Heart left ventricle (tissue), 16 donors: ENCODE data around the gene CHST1. TPM values are rescaled to one million over a fixed set of nuclear protein-coding genes. Genes with fewer than 3 reads are reported as not detected.

Source experiments
- ATAC-seq, 4 donors: fragments of 200-7000 bp; cut with Tn5 transposase; one replicate each; pipeline ENCODE4 v1.9.1; 2020 to 2022; ENCODE audit warnings: moderate library complexity in 4 of 4, mild to moderate bottlenecking in 3 of 4, moderate number of reproducible peaks in 1 of 4
- DNase-seq, 5 donors: peaks; one replicate each; pipeline ENCODE4 v3.0.0-alpha.2; 2020
- H3K27ac ChIP-seq, 12 donors: fragments of 200-600 bp; sonication (generic) in 4 of 12; one replicate each; pipeline versions ENCODE4 v1.5.0 to v1.8.0; 2016 to 2022; ENCODE audit warnings: mild to moderate bottlenecking in 2 of 12
- H3K27me3 ChIP-seq, 9 donors: fragments of 200-600 bp; sonication (generic) in 2 of 9; one replicate each; pipeline versions ENCODE4 v1.5.1 to v1.8.0; 2016 to 2022; ENCODE audit warnings: mild to moderate bottlenecking in 3 of 9
- H3K36me3 ChIP-seq, 9 donors: fragments of 200-600 bp; sonication (generic) in 2 of 9; one replicate each; pipeline versions ENCODE4 v1.5.0 to v1.8.0; 2018 to 2022; ENCODE audit warnings: mild to moderate bottlenecking in 2 of 9
- H3K4me1 ChIP-seq, 12 donors: fragments of 200-600 bp; sonication (generic) in 4 of 12; one replicate each; pipeline versions ENCODE4 v1.5.0 to v1.8.0; 2016 to 2022; ENCODE audit warnings: mild to moderate bottlenecking in 3 of 12
- H3K4me3 ChIP-seq, 12 donors: fragments of 200-600 bp; sonication (generic) in 4 of 12; one replicate each; pipeline versions ENCODE4 v1.5.0 to v1.8.0; 2017 to 2022; ENCODE audit warnings: mild to moderate bottlenecking in 9 of 12, moderate library complexity in 4 of 12
- H3K9me3 ChIP-seq, 12 donors: fragments of 200-600 bp; sonication (generic) in 4 of 12; one replicate each; pipeline versions ENCODE4 v1.5.0 to v1.8.0; 2016 to 2022; ENCODE audit warnings: mild to moderate bottlenecking in 1 of 12
- CTCF ChIP-seq, 12 donors: fragments of 200-600 bp; sonication (generic) in 4 of 12; IDR thresholded peaks; one replicate each; pipeline versions ENCODE4 v1.5.0 to v1.8.0; 2018 to 2022; ENCODE audit warnings: antibody characterized with exemption in 12 of 12, mild to moderate bottlenecking in 5 of 12
- POLR2A ChIP-seq, 2 donors: fragments of 450-650 bp; IDR thresholded peaks; one replicate each; pipeline ENCODE4 v1.6.1; 2017; ENCODE audit warnings: antibody characterized with exemption in 2 of 2, mild to moderate bottlenecking in 2 of 2, moderate library complexity in 2 of 2
- WGBS, 4 donors: extraction: QIAGEN DNeasy Blood & Tissue Kit in 2 of 4; methylation state at CpG; one replicate each; pipeline versions ENCODE4 v1.1.5 to v1.1.7; 2013 to 2018; 5-methylcytosine and 5-hydroxymethylcytosine counted together
- intact Hi-C, 10 donors: fragments of 100-400 bp; cut with DNase I; formaldehyde crosslinking; loops; one replicate each; pipeline versions ENCODE4 v1.11.1 to v1.14.2; 2022
- polyA plus RNA-seq, 2 donors: library from polyadenylated mRNA; stranded (reverse); fragments of 200-250 nt; gene quantifications; one replicate each; pipeline ENCODE4 v1.2.3, GENCODE V29; 2013
- total RNA-seq, 9 donors: library from RNA; depleted of rRNA in 2 of 9; stranded (reverse); fragments of >200 nt in 2 of 9; fragmentation: NEBNext Ultra II Directional in 3 of 9; extraction: Animal tissue kit (Norgen Biotek cat#: 25700) in 3 of 9; gene quantifications; one replicate each; pipeline versions ENCODE4 v1.1.0 to v1.2.4, GENCODE V29; 2016 to 2023
- donor health status: ischemic (EF 13 %, LVEDD 7.1; RV severe dilation, severe dysfunction).
- donor health status: healthy with polysubstance abuse.
- donor health status: DM: no; HTN: yes; CAD: no.
- donor health status: DM: no; HTN: no; CAD: no.
- donor health status: ischemic (EF 25% LVEDD 6.9; RV normal size, moderate dysfunction).
- donor health status: ischemic (EF 25% LVEDD 5.7; RV mildly dilated, moderate dysfunction).
- donor health status: healthy.
- donor health status: DM: yes; HTN: yes; CAD: no.
- donor health status: ischemic (EF 35%, LVEDD 5.7; RV mildly dilated, moderate dysfunction).
- donor health status: nonischemic (EF 11% LVEDD 7.7; RV severe dilation, severe dysfunction).
- donor health status: DM: yes; HTN: yes; CAD: no.
- donor health status: PGD.
- donor health status: ischemic (EF 29% LVEDD 5.4; RV normal size, mild dysfunction).
- donor health status: nonischemic (EF 23%, LVEDD 6.1; RV moderate dilation, normal function).

The CHST1 gene
- total and polyA plus RNA-seq, 11 donors = 0.59 to 6.5 (median 1.8) TPM

GRCh38 chr11:45622283-45622682, 43.1 kb downstream of the CHST1 start:
- Histone ChIP-seq H3K27me3 (peaks cover 0 to 9% (median 0%) of the 10 kb centered on the region in 9 donors), H3K4me1 (peaks cover 0 to 6% (median 0%) of the 10 kb centered on the region in 12 donors), H3K36me3 (no peaks in the 10 kb centered on the region), H3K4me3 (no peak overlapping the region), H3K27ac (no peak overlapping the region), H3K9me3 (peaks cover 0 to 16% (median 3%) of the 10 kb centered on the region in 12 donors)
- intact Hi-C loops = no loop called here
- WGBS, 4 donors = 84 to 100% (median 90%) methylated on average over 2 of the region's 2 CpGs
- DNase-seq (no peak), ATAC-seq (no peak)
- no peak for TF ChIP-seq POLR2A (IDR thresholded peaks at IDR 0.05)
- no peak for TF ChIP-seq CTCF (IDR thresholded peaks at IDR 0.05)

- Histone ChIP-seq H3K4me3 (no peak overlapping the region), H3K36me3 (no peaks in the 10 kb centered on the region), H3K4me1 (peaks cover 0 to 6% (median 0%) of the 10 kb centered on the region in 12 donors), H3K9me3 (peaks cover 0 to 16% (median 3%) of the 10 kb centered on the region in 12 donors), H3K27me3 (peaks cover 0 to 5% (median 0%) of the 10 kb centered on the region in 9 donors), H3K27ac (no peak overlapping the region)
- ATAC-seq (no peak), DNase-seq (no peak)
- WGBS, 4 donors = 60 to 78% (median 67%) methylated on average over 1 of the region's 1 CpG
- TF ChIP-seq POLR2A (IDR thresholded peaks at IDR 0.05) = no peak
- intact Hi-C loops = no loop called here
Measured at GRCh38 chr11:45621588-45621987, 43.8 kb downstream of the CHST1 start.

- no peaks in the 10 kb centered on the region for H3K36me3 ChIP-seq
- WGBS, 4 donors = 88 to 100% (median 92%) methylated on average over 1 to 3 of the region's 3 CpGs
- no peak overlapping the region for H3K4me3 ChIP-seq
- intact Hi-C loops = no loop called here
- ATAC-seq (no peak), DNase-seq (no peak)
- TF ChIP-seq CTCF (IDR thresholded peaks at IDR 0.05) (no peak), POLR2A (IDR thresholded peaks at IDR 0.05) (no peak)
- peaks cover 0 to 6% (median 0%) of the 10 kb centered on the region in 12 donors for H3K4me1 ChIP-seq
- H3K27ac ChIP-seq = no peak overlapping the region
- H3K9me3 ChIP-seq = peaks cover 0 to 16% (median 3%) of the 10 kb centered on the region in 12 donors
- H3K27me3 ChIP-seq = peaks cover 0 to 5% (median 0%) of the 10 kb centered on the region in 9 donors
Measured at GRCh38 chr11:45620243-45620642, 45.2 kb downstream of the CHST1 start.

GRCh38 chr11:45618897-45619296, 46.5 kb downstream of the CHST1 start:
- H3K27me3 ChIP-seq = peaks cover 0 to 5% (median 0%) of the 10 kb centered on the region in 9 donors
- no peak overlapping the region for H3K4me3 ChIP-seq
- peaks cover 0 to 16% (median 3%) of the 10 kb centered on the region in 12 donors for H3K9me3 ChIP-seq
- peaks cover 0 to 6% (median 0%) of the 10 kb centered on the region in 12 donors for H3K4me1 ChIP-seq
- H3K27ac ChIP-seq = no peak overlapping the region
- no peak for DNase-seq
- no peaks in the 10 kb centered on the region for H3K36me3 ChIP-seq
- TF ChIP-seq POLR2A (IDR thresholded peaks at IDR 0.05) = no peak
- TF ChIP-seq CTCF (IDR thresholded peaks at IDR 0.05) = no peak
- intact Hi-C loops = no loop called here
- no peak for ATAC-seq
